ENCODE data around the gene PLPPR3.

The PLPPR3 gene

DNA sequence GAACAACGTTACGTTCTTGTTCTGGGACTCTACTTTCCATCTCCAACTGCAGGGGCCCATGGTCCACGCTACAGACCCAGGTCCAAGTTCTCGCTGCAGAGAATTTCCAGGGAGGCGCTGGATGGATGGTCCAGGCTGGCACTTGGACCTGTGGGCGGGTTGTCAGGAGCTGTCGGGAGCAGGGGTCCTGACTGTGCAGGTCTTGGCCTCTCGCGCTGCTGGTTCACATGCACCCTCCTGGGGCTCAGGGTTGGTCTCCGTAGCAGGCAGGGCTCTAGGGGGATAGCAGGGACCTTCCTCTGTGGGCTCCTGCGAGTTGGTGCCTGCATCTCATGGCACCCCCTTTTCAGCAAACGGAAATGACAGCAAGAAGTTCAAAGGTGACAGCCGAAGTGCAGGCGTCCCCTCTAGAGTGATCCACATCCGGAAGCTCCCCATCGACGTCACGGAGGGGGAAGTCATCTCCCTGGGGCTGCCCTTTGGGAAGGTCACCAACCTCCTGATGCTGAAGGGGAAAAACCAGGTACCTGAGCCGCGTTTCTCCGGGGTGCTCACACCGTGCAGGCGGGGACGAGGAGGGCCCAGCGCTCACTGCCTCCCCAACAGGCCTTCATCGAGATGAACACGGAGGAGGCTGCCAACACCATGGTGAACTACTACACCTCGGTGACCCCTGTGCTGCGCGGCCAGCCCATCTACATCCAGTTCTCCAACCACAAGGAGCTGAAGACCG, 17.9 kb downstream of the PLPPR3 start:
- H3K79me2 ChIP-seq (ENCODE audit: insufficient read depth, low read depth) = peaks cover 98% of the 10 kb centered on the region
- no peak overlapping the region for H3K27ac ChIP-seq
- peaks cover 48% of the 10 kb centered on the region for H4K20me1 ChIP-seq (ENCODE audit: insufficient read depth)
- H3K27me3 ChIP-seq (ENCODE audit: insufficient read depth, low read depth) = no peaks in the 10 kb centered on the region
- H3K9ac ChIP-seq = no peak overlapping the region
- TF ChIP-seq, protein P1, sequence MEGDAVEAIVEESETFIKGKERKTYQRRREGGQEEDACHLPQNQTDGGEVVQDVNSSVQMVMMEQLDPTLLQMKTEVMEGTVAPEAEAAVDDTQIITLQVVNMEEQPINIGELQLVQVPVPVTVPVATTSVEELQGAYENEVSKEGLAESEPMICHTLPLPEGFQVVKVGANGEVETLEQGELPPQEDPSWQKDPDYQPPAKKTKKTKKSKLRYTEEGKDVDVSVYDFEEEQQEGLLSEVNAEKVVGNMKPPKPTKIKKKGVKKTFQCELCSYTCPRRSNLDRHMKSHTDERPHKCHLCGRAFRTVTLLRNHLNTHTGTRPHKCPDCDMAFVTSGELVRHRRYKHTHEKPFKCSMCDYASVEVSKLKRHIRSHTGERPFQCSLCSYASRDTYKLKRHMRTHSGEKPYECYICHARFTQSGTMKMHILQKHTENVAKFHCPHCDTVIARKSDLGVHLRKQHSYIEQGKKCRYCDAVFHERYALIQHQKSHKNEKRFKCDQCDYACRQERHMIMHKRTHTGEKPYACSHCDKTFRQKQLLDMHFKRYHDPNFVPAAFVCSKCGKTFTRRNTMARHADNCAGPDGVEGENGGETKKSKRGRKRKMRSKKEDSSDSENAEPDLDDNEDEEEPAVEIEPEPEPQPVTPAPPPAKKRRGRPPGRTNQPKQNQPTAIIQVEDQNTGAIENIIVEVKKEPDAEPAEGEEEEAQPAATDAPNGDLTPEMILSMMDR (conservative IDR thresholded peaks at IDR 0.05; ENCODE audit: low read depth, low read length) = no peak
- H2AFZ ChIP-seq (ENCODE audit: low read depth) = no peak overlapping the region
- peaks cover 44% of the 10 kb centered on the region; the same call in 1 of the 2 replicates for H3K36me3 ChIP-seq (ENCODE audit: insufficient read depth)
- H3K4me1 ChIP-seq (ENCODE audit: low read depth, poor library complexity, severe bottlenecking) = peaks cover 18% of the 10 kb centered on the region
- H3K4me3 ChIP-seq (IDR thresholded peaks at IDR 0.05; ENCODE audit: insufficient read depth, low read depth, low read length) = no peak overlapping the region
- H3K4me2 ChIP-seq = no peak overlapping the region

DNA sequence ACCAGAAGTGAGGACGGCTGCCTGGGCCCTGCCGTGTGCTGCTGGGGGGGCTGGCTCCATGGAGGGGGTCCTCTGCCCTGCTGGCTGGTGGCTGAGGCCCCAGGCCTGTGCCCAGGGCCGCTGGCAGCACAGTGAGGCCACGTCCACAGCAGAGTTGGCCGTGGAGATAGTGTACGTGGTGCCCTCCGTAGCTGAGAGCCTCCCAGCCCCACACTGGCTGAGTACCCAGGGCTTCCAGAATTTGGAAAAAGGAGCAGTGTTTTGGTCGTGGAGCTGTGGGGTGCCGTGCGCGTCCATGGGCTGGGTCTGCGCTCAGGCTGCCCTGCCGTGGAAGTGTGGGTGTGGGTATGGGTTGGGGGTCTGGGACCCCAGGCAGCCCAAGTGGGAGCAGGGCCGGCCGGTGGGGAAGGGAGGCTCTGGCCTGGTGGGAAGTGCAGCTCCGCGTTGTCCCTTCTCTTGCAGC, 18.6 kb downstream of the PLPPR3 start:
- Histone ChIP-seq H3K27ac (no peak overlapping the region), H3K79me2 (ENCODE audit: insufficient read depth, low read depth) (peaks cover 99% of the 10 kb centered on the region), H3K36me3 (ENCODE audit: insufficient read depth) (peaks cover 44% of the 10 kb centered on the region; the same call in 1 of the 2 replicates), H2AFZ (ENCODE audit: low read depth) (no peak overlapping the region), H3K27me3 (ENCODE audit: insufficient read depth, low read depth) (no peaks in the 10 kb centered on the region), H3K9ac (no peak overlapping the region), H3K4me1 (ENCODE audit: low read depth, poor library complexity, severe bottlenecking) (peaks cover 18% of the 10 kb centered on the region), H3K4me3 (IDR thresholded peaks at IDR 0.05; ENCODE audit: insufficient read depth, low read depth, low read length) (no peak overlapping the region), H4K20me1 (ENCODE audit: insufficient read depth) (peaks cover 53% of the 10 kb centered on the region), H3K4me2 (no peak overlapping the region)
- TF ChIP-seq, protein P1 (conservative IDR thresholded peaks at IDR 0.05; ENCODE audit: low read depth, low read length) = no peak

DNA sequence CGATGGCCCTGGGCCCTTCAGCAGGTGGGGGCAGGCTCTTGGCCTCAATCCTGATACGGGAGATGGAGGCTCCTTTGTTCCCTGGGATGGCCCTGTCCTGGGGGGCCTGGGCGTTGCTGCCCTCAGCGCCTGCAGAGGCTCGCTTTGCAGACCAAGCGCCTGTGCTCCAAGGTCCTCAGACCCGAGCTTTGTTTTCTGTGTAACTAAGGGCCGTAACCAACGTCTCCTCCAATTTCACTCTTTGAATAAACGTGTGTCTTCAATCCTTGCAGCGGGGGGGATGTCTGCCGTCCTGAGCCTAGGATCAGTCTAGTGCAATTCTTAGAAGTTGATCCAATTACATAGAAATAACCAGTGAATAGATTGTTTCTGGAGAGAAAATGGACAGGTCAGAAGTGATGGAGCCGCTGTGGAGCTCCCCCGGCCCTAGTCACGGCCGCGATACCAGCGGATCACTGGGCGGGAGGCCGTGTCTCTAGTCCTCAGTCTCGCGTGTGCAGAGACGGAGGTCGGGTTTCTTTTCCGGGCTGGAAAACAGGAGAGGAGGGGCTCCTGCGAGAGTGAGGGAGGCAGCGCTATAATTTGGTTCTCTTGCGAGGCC, 19.2 kb downstream of the PLPPR3 start:
- Histone ChIP-seq H3K27me3 (ENCODE audit: insufficient read depth, low read depth) (no peaks in the 10 kb centered on the region), H3K9ac (no peak overlapping the region), H3K36me3 (ENCODE audit: insufficient read depth) (peaks cover 39% of the 10 kb centered on the region; the same call in 1 of the 2 replicates), H3K79me2 (ENCODE audit: insufficient read depth, low read depth) (peaks cover 97% of the 10 kb centered on the region), H3K4me2 (no peak overlapping the region), H4K20me1 (ENCODE audit: insufficient read depth) (peaks cover 50% of the 10 kb centered on the region), H3K4me1 (ENCODE audit: low read depth, poor library complexity, severe bottlenecking) (peaks cover 18% of the 10 kb centered on the region), H3K4me3 (IDR thresholded peaks at IDR 0.05; ENCODE audit: insufficient read depth, low read depth, low read length) (no peak overlapping the region), H2AFZ (ENCODE audit: low read depth) (no peak overlapping the region), H3K27ac (no peak overlapping the region)
- TF ChIP-seq, protein P1 (conservative IDR thresholded peaks at IDR 0.05; ENCODE audit: low read depth, low read length) = no peak

DNA sequence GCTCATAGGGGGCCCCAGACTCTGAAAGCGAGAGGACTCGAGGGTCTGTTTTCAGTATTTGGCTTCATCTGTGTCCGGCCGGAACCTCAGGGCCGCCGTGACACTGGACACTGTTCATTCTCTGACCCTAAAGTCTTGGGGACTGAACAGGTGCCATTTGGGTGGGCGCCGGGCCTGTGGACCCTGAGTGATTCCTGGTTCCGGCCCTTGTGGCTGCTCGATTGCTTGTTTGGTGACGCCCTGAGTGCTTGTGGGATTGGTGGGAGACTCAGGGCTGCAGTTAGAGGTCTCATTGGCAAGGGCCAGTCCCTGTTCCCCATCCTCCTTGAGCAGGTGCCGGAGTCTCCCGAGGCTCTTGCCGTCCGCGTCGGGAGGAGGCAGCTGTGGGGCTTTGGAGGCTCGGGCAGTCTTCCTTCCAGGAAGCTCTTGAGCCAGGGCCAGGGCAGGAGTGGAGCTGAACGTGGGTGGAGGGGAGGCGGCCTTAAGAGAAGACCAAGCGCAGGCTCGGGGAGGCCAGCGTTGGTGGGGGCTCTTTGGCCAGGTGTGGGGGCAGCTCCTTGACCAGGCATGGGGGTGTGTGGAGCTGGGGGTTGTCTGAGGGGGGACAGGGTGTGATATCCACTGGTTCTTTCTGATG, 19.8 kb downstream of the PLPPR3 start:
- H4K20me1 ChIP-seq (ENCODE audit: insufficient read depth) = peaks cover 48% of the 10 kb centered on the region
- H3K9ac ChIP-seq = no peak overlapping the region
- H3K4me3 ChIP-seq (IDR thresholded peaks at IDR 0.05; ENCODE audit: insufficient read depth, low read depth, low read length) = no peak overlapping the region

More for the DNA sequence above, 19.8 kb downstream of the PLPPR3 start:
- no peak overlapping the region for H2AFZ ChIP-seq (ENCODE audit: low read depth)
- H3K79me2 ChIP-seq (ENCODE audit: insufficient read depth, low read depth) = peaks cover 91% of the 10 kb centered on the region
- peaks cover 37% of the 10 kb centered on the region; the same call in 1 of the 2 replicates for H3K36me3 ChIP-seq (ENCODE audit: insufficient read depth)
- no peaks in the 10 kb centered on the region for H3K27me3 ChIP-seq (ENCODE audit: insufficient read depth, low read depth)
- H3K4me1 ChIP-seq (ENCODE audit: low read depth, poor library complexity, severe bottlenecking) = peaks cover 18% of the 10 kb centered on the region
- no peak overlapping the region for H3K4me2 ChIP-seq
- TF ChIP-seq, protein P1 (conservative IDR thresholded peaks at IDR 0.05; ENCODE audit: low read depth, low read length) = no peak
- no peak overlapping the region for H3K27ac ChIP-seq

Measured in KMS-11 (cell line).